Activated CD4-positive, alpha-beta memory T cell treated with anti-CD3 and anti-CD28 coated beads for 36 hours (primary cell): ENCODE data around the gene PWP2. TPM values are rescaled to one million over a fixed set of nuclear protein-coding genes. Genes with fewer than 3 reads are reported as not detected.

Source experiments
- CTCF ChIA-PET: fragments of 350-600 bp; sonication (Branson Sonifier 250); formaldehyde crosslinking; loops from one replicate; lab custom pipeline; 2021; ENCODE audit warnings: antibody characterized with exemption, inconsistent platforms; lab: Charles Lee
- POLR2A ChIA-PET: fragments of 350-600 bp; sonication (Branson Sonifier 250); formaldehyde crosslinking; loops from one replicate; lab custom pipeline; 2021; ENCODE audit warnings: antibody characterized with exemption; lab: Charles Lee
- DNase-seq: peaks from one replicate; pipeline ENCODE4 v3.0.0-alpha.2; 2020
- H3K27ac Mint-ChIP-seq: one replicate; pipeline ENCODE4 v1.8.0; 2021; ENCODE audit warnings: mixed read lengths
- H3K27me3 Mint-ChIP-seq: one replicate; pipeline ENCODE4 v1.8.0; 2021; ENCODE audit warnings: mixed read lengths
- H3K36me3 Mint-ChIP-seq: one replicate; pipeline ENCODE4 v1.8.0; 2021; ENCODE audit warnings: mixed read lengths
- H3K4me1 Mint-ChIP-seq: one replicate; pipeline ENCODE4 v1.8.0; 2021; ENCODE audit warnings: low read depth, mixed read lengths
- H3K4me3 Mint-ChIP-seq: one replicate; pipeline ENCODE4 v1.8.0; 2021; ENCODE audit warnings: mild to moderate bottlenecking, mixed read lengths
- H3K9me3 Mint-ChIP-seq: one replicate; pipeline ENCODE4 v1.8.0; 2021; ENCODE audit warnings: mixed read lengths
- intact Hi-C: fragments of 100-400 bp; cut with micrococcal nuclease; formaldehyde crosslinking; loops from one replicate; pipeline ENCODE4 v1.15.1; 2023
- total RNA-seq, 2 experiments: library from RNA; stranded (reverse); gene quantifications; one replicate each; pipeline ENCODE4 v1.2.3, GENCODE V29; 2021

Gene PWP2
- total RNA-seq, 2 experiments from 2014 or later, result 38.5 to 39.8 TPM

DNA sequence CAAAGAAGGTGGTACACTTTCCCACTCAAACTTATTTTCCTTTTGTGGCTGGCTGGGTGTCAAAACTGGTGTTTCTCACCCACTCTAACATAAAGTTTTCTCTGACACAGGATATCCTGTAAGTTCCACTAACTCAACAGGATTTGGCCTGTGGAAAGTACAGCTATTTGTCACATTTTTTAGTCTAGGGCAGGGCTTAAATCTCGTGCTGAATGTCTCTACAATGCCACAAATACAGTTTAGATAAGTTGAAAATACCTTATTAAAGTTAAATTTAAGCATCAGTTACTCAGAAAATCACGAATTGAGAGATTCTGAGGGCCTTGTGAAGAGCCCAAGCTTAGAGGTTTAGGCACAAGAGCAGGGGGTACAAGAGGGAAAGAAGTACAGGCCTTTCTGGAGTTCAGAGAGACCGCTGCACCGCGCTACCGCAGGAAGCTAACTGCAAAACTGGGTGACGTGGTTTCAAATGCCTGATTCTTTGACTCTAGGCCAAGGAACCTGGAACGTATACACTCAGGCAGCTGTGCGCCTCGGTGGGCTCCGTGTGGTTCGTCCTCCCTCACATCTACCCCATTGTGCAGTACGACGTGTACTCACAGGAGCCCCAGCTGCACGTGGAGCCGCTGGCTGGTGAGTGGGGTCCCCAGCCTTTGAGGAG, 23.4 kb upstream of the PWP2 start:
- H3K27me3 Mint-ChIP-seq, result no peaks in the 10 kb centered on the region
- no peaks in the 10 kb centered on the region for H3K9me3 Mint-ChIP-seq
- peaks cover 88% of the 10 kb centered on the region for H3K36me3 Mint-ChIP-seq
- intact Hi-C loops, result loop anchor here (1.0 to 2.0 kb wide), 2 partner anchors 18 to 59 kb away; no protein-coding TSS in a partner anchor
- peak overlapping the region; percentile 70 for H3K4me3 Mint-ChIP-seq
- DNase-seq, result peak; percentile 83
- POLR2A ChIA-PET, result interaction anchor here (1.1 to 3.1 kb wide), 8 partner anchors 9 to 70 kb away, joined by 3 to 31 read pairs (median 5); partner anchors contain the start of gene TRAPPC10
- CTCF ChIA-PET, result interaction anchor here (0.7 to 3.9 kb wide), 5 partner anchors 17 to 214 kb away, joined by 3 to 20 read pairs (median 4); no protein-coding TSS in a partner anchor
- H3K4me1 Mint-ChIP-seq, result peaks cover 89% of the 10 kb centered on the region
- H3K27ac Mint-ChIP-seq, result peak overlapping the region; percentile 99

DNA sequence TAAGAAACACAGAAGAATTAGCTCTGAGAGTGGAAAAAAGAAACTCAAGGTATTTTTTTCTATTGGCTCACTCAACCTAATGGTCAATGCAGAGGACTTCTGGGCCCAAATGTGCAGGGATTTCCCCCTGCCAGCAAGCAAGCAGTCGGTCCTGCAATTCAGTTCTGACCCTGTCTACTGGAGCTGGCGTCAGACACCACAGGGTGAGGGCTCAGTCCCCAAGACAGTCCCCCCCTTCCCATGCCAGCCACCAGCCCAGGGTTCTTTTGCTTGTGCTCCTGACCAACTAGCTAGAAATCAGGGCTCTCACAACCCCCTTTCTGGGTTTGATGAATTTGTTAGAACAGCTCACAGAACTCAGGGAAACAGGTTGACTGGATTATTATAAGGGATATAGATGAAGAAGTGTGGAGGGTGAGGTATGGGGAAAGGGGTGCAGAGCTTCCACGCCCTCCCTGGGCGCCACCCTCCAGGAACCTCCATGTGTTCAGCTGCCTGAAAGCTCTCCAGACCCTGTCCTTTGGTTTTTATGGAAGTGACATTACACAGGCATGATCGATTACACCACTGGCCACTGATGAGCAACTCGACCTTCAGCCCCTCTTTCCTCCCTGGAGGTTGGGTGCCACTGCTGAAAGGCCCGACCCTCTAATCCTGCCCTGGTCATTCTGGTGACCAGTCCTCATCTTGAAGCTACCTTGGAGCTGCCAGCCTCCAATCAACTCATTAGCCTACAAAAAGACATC, 22.5 kb upstream of the PWP2 start:
- Mint-ChIP-seq H3K9me3 (no peaks in the 10 kb centered on the region), H3K4me3 (peak overlapping the region; percentile 70), H3K27ac (peak overlapping the region; percentile 99), H3K27me3 (no peaks in the 10 kb centered on the region), H3K4me1 (peaks cover 92% of the 10 kb centered on the region), H3K36me3 (peaks cover 90% of the 10 kb centered on the region)
- POLR2A ChIA-PET, result interaction anchor here (1.0 to 3.1 kb wide), 9 partner anchors 9 to 71 kb away, joined by 3 to 31 read pairs (median 5); partner anchors contain the start of gene TRAPPC10
- intact Hi-C loops, result loop anchor here (1.0 kb wide), 1 partner anchor 19 kb away; no protein-coding TSS in a partner anchor
- no peak for DNase-seq
- CTCF ChIA-PET, result interaction anchor here (0.7 to 3.9 kb wide), 4 partner anchors 10 to 109 kb away, joined by 3 to 20 read pairs (median 4); no protein-coding TSS in a partner anchor

DNA sequence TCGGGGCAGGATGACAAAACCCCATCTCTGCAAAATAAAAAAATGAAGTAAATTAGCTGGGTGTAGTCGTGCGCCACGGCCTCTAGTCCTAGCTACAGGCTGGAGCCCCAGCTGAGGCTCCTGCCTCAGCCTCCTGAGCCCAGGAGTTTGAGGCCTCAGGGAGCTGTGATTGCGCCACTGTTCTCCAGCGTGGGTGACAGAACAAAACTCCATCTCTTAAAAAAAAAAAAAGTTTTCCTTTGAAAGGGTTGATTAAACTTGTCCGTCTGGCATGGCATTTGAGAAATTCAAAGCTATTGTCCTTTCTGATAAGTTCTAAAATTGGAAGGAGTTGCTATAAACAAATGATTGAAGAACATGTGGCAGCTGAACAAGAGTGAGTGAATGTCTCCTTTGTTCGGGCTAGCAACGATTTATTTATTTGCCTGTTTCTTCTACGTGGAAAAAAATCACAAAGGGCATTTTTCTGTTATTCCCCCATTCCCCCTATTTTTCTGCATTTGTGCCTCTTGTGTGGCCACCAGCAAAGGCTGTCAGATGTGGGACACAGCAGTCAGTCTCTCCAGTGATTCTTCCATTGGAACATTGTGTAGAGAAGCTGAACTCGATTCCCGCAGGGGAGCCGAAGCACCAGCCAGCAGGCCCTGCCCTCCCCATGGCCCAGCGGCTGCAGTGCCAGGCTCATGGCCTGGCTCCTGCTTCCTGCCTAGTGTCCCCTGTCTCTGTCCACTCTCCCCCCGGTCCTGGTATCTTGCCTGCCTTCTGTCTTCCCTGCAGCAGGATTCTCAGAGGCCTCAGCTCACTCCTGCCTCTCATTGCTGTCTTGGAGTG, 21.5 kb upstream of the PWP2 start:
- POLR2A ChIA-PET, result interaction anchor here (0.6 to 1.5 kb wide), 6 partner anchors 8 to 296 kb away, joined by 3 to 8 read pairs (median 5); no protein-coding TSS in a partner anchor
- Mint-ChIP-seq H3K36me3 (peaks cover 94% of the 10 kb centered on the region), H3K27me3 (no peaks in the 10 kb centered on the region), H3K4me1 (peaks cover 98% of the 10 kb centered on the region), H3K27ac (peak overlapping the region; percentile 99), H3K4me3 (peak overlapping the region; percentile 70), H3K9me3 (no peaks in the 10 kb centered on the region)
- DNase-seq, result no peak
- intact Hi-C loops, result no loop called here
- CTCF ChIA-PET, result interaction anchor here (0.8 to 3.9 kb wide), 5 partner anchors 9 to 146 kb away, joined by 3 to 20 read pairs (median 5); no protein-coding TSS in a partner anchor

DNA sequence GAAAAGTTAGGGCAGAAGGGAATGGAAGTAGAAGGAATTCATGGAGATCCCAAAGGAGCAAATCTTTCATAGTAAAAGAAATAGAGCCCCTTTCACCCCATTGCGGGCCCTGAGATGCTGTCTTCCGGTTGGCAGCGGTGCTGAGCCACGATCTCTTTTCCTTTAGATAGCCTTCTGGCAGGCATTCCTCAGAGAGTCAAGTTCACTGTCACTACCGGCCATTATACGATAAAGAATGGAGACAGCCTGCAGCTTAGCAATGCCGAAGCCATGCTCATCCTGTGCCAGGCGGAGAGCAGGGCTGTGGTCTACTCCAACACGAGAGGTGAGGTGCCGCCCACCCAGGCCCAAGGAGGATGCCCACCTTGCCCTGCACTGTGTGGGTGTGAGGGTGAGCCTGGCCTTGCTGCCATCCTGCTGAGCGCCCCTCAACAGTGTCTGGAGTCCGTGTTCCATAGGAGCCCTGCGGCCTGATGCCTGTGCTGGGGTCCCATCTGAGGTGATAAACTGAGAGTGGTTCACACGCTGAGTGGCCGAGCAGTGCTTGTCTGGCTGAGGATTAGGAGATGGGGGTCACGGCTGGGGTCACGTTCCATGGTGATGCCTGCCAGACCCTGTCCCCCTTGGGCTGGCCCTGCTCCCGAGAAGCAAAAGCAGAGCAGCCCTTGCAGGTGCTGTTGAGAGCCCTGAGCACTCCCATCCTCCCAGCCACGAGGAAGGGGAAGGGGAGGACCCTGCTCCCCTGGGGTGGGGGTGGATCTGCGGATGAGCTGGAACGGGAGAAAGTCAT, 20.4 kb upstream of the PWP2 start:
- CTCF ChIA-PET, result interaction anchor here (0.6 to 3.9 kb wide), 2 partner anchors 11 to 73 kb away, joined by 3 to 20 read pairs; no protein-coding TSS in a partner anchor
- H3K27me3 Mint-ChIP-seq, result no peaks in the 10 kb centered on the region

DNA sequence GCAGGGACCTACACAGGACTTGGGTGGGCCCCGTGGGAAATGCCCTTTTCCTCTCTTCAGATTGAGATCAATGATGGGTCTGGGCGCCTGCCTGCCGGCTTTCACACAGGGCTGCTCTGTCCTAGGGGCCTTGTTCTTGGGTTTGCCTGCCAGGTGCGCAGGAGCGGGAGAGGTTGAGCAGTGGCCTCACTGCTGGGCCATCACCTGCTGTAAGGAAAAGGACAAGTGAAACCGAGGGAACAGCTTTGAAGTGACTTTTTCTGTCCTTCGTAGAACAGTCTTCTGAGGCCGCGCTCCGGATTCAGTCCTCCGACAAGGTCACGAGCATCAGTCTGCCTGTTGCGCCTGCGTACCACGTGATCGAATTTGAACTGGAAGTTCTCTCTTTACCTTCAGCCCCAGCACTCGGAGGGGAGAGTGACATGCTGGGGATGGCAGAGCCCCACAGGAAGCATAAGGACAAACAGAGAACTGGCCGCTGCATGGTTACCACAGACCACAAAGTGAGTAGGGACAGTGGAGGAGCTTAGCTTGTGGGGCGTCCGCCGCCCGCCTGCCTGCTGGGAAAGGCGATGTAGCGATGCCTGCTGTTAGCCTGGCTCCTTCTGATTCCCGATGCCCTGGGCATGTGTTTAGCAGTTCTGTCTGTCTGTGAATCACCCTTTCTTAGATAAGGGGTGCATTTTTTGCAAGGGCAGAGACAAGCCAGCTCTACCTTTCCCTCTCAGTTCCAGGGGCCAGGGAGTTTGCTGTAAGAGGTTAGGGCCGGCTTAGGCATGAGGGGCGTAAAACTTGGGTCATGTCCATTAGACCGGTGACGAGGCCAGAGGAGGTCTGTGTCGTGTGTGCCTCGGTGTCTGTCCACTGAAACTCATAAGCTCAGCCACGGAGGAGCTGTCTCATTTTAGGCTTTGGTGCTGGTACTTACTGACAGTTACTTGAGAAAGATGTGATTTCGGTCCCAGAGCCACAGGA, 19.5 kb upstream of the PWP2 start:
- H3K4me3 Mint-ChIP-seq, result peak overlapping the region; percentile 4
- no peaks in the 10 kb centered on the region for H3K27me3 Mint-ChIP-seq
- ChIA-PET POLR2A (no interaction called here), CTCF (interaction anchor here (0.6 to 0.8 kb wide), 2 partner anchors 12 to 74 kb away, joined by 3 to 4 read pairs; no protein-coding TSS in a partner anchor)
- H3K36me3 Mint-ChIP-seq, result peaks cover 78% of the 10 kb centered on the region
- intact Hi-C loops, result no loop called here
- peaks cover 79% of the 10 kb centered on the region for H3K4me1 Mint-ChIP-seq
- peak overlapping the region; percentile 99 for H3K27ac Mint-ChIP-seq
- DNase-seq, result no peak
- H3K9me3 Mint-ChIP-seq, result no peaks in the 10 kb centered on the region

More for the DNA sequence above, 20.4 kb upstream of the PWP2 start:
- Mint-ChIP-seq H3K4me3 (no peak overlapping the region), H3K4me1 (peaks cover 88% of the 10 kb centered on the region), H3K27ac (peak overlapping the region; percentile 99), H3K9me3 (no peaks in the 10 kb centered on the region), H3K36me3 (peaks cover 84% of the 10 kb centered on the region)
- intact Hi-C loops, result no loop called here
- POLR2A ChIA-PET, result interaction anchor here (1.4 kb wide), 1 partner anchor 73 kb away, joined by 5 read pairs; no protein-coding TSS in a partner anchor
- no peak for DNase-seq

DNA sequence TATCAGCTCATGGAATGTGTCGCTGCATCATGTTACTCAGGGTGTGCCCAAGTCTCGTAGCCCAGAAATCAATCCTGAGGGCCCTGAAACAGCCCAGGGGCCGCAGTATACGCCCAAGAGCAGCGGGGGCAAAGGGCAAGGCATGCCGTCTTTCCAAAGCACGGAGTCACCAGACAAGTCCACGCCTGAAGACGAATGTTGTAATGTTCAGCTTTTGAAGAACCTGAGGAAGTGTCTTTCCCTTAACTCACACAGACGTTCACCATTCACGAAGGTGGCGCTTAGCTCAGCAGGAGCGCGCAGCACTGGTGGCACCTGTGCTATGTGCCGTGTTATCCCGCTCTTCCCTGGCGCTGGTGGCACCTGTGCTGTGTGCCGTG, 18.8 kb upstream of the PWP2 start:
- no peak for DNase-seq
- Mint-ChIP-seq H3K27me3 (no peaks in the 10 kb centered on the region), H3K4me3 (no peak overlapping the region), H3K4me1 (peaks cover 72% of the 10 kb centered on the region), H3K9me3 (no peaks in the 10 kb centered on the region), H3K36me3 (peaks cover 74% of the 10 kb centered on the region), H3K27ac (peak overlapping the region; percentile 99)
- intact Hi-C loops, result no loop called here
- POLR2A ChIA-PET, result no interaction called here
- CTCF ChIA-PET, result interaction anchor here (0.8 kb wide), 1 partner anchor 75 kb away, joined by 4 read pairs; no protein-coding TSS in a partner anchor

DNA sequence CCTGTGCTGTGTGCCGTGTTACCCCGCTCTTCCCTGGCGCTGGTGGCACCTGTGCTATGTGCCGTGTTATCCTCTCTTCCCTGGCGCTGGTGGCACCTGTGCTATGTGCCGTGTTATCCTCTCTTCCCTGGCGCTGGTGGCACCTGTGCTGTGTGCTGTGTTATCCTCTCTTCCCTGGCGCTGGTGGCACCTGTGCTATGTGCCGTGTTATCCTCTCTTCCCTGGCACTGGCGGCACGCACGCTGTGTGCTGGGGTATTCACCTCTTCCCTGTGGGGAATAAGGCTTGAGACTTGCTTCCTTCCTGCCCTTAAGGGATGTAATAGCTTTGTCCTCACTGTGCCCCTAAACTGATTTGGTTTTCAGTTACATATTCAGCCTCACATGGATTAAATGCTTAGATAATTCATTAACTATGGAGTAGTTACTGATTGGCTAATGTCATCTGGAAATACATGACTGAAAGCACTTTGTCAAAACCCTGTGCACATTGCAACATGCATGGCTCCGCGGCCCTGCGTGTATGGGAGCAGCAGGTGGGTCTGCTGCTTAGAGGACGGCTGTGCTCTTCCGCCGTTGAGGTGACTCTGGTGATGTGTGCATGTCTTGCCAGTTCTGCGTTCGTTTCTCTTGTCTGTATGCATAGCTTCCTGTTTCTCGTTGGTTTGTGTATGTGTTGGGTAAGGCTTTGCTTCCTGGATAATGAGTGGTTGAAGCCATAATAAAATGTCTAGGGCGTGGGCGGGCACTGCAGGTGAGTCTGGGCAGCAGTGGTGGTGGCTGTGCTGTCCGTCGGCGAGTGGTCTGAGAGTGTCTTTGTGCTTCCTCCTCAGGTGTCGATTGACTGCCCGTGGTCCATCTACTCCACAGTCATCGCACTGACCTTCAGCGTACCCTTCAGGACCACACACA, 17.9 kb upstream of the PWP2 start:
- Mint-ChIP-seq H3K27ac (peak overlapping the region; percentile 99), H3K4me1 (peaks cover 67% of the 10 kb centered on the region), H3K36me3 (peaks cover 75% of the 10 kb centered on the region), H3K4me3 (peak overlapping the region; percentile 36), H3K9me3 (no peaks in the 10 kb centered on the region), H3K27me3 (no peaks in the 10 kb centered on the region)
- DNase-seq, result peak; percentile 53
- POLR2A ChIA-PET, result no interaction called here
- CTCF ChIA-PET, result interaction anchor here (1.3 kb wide), 1 partner anchor 75 kb away, joined by 3 read pairs; no protein-coding TSS in a partner anchor
- intact Hi-C loops, result no loop called here

DNA sequence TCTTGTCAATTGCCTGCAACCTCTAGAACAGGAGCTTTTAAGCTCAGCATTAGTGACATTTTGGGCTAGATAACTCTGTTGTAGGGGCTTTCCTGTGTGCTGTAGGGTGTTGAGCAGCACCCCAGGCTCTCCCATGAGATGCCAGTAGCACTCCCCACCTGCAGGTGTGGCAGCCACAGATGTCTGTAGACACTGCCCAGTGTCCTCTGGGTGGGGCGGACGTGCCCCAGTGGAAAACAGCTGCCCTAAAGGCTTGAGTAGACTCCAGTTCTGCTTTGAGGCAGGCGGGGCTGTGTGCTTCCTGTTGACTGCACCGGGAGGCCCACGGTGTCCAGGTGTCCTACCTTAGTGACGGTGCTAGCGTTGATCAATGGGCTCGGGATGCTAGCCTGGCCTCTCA, 16.9 kb upstream of the PWP2 start:
- ChIA-PET POLR2A (no interaction called here), CTCF (no interaction called here)
- no peak for DNase-seq
- peak overlapping the region; percentile 99 for H3K27ac Mint-ChIP-seq
- no peaks in the 10 kb centered on the region for H3K9me3 Mint-ChIP-seq
- H3K36me3 Mint-ChIP-seq, result peaks cover 69% of the 10 kb centered on the region
- H3K4me1 Mint-ChIP-seq, result peaks cover 59% of the 10 kb centered on the region
- H3K4me3 Mint-ChIP-seq, result no peak overlapping the region
- intact Hi-C loops, result no loop called here
- H3K27me3 Mint-ChIP-seq, result no peaks in the 10 kb centered on the region

DNA sequence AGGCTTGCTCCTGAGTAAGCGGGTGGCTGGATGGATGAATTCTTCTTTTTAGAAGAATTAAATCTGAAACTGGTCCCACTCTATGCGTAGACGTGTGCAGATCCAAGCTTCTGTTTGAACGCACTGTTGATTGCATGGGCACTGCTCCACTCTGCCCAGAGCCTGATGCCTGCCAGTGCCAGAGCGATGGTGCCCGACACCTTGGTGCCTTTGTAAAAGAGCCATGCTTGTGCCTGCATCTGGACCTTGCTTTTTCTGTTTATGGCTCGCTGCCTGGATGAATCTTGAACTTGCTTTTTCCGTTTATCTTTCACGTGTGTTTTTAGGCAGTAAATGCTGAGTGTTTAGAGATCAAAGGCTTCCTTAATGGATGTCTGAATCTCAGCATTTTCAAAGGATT, 15.0 kb upstream of the PWP2 start:
- POLR2A ChIA-PET, result no interaction called here
- Mint-ChIP-seq H3K4me3 (no peak overlapping the region), H3K36me3 (peaks cover 52% of the 10 kb centered on the region), H3K27ac (no peak overlapping the region), H3K9me3 (no peaks in the 10 kb centered on the region), H3K27me3 (no peaks in the 10 kb centered on the region), H3K4me1 (peaks cover 40% of the 10 kb centered on the region)
- intact Hi-C loops, result no loop called here
- CTCF ChIA-PET, result no interaction called here
- DNase-seq, result no peak
